Activated CD4-positive, alpha-beta T cell treated with anti-CD3 and anti-CD28 coated beads for 4 hours (primary cell): Measurements from ENCODE around the gene PDC.
"Not testable (repeated sequence)": the region's sequence is repeated elsewhere in the genome, so short reads cannot be mapped to it uniquely, and the experiment has no call there.

Source experiments
- DNase-seq, 2 donors: peaks; one replicate each; pipeline ENCODE4 v3.0.0-alpha.2; 2020

The PDC gene

GRCh38 chr1:186465491-186465890 lies 4.6 kb upstream of the PDC start:
- DNase-seq, result not testable (repeated sequence)

- DNase-seq, result no peak
Observed at GRCh38 chr1:186463926-186464325, 3.0 kb upstream of the PDC start.

GRCh38 chr1:186463511-186463910 lies 2.6 kb upstream of the PDC start:
- no peak for DNase-seq

- DNase-seq, result not testable (repeated sequence)
Observed at GRCh38 chr1:186459161-186459560, 1.8 kb downstream of the PDC start.

- no peak for DNase-seq
Observed at GRCh38 chr1:186456729-186457255, 4.1 kb downstream of the PDC start.

- DNase-seq, result no peak
Observed at GRCh38 chr1:186454981-186455380, 5.9 kb downstream of the PDC start.

GRCh38 chr1:186446152-186446551 lies 14.8 kb downstream of the PDC start:
- no peak for DNase-seq

GRCh38 chr1:186443638-186444037 lies 17.3 kb downstream of the PDC start:
- no peak for DNase-seq

- DNase-seq, result no peak
Observed at GRCh38 chr1:186442651-186443375, 18.1 kb downstream of the PDC start.

GRCh38 chr1:186440584-186440983 lies 20.3 kb downstream of the PDC start:
- no peak for DNase-seq

- DNase-seq, result no peak
Observed at GRCh38 chr1:186438567-186438966, 22.3 kb downstream of the PDC start.

GRCh38 chr1:186435336-186435735 lies 25.6 kb downstream of the PDC start:
- DNase-seq, result no peak

GRCh38 chr1:186429017-186429416 lies 31.9 kb downstream of the PDC start:
- no peak for DNase-seq

- no peak for DNase-seq
Observed at GRCh38 chr1:186426118-186426517, 34.8 kb downstream of the PDC start.

- no peak for DNase-seq
Observed at GRCh38 chr1:186424539-186424938, 36.4 kb downstream of the PDC start.

GRCh38 chr1:186421446-186421845 lies 39.5 kb downstream of the PDC start:
- no peak for DNase-seq

GRCh38 chr1:186420923-186421322 lies 40.0 kb downstream of the PDC start:
- no peak for DNase-seq

GRCh38 chr1:186420311-186420710 lies 40.6 kb downstream of the PDC start:
- no peak for DNase-seq

GRCh38 chr1:186418503-186418902 lies 42.4 kb downstream of the PDC start:
- no peak for DNase-seq

GRCh38 chr1:186413319-186413718 lies 47.6 kb downstream of the PDC start:
- DNase-seq, result no peak

- no peak for DNase-seq
Observed at GRCh38 chr1:186409091-186409490, 51.8 kb downstream of the PDC start.

- DNase-seq, result no peak
Observed at GRCh38 chr1:186404454-186405051, 56.4 kb downstream of the PDC start.

GRCh38 chr1:186403632-186404031 lies 57.3 kb downstream of the PDC start:
- DNase-seq, result no peak

GRCh38 chr1:186401446-186401845 lies 59.5 kb downstream of the PDC start:
- DNase-seq, result not testable (repeated sequence)
